PC-3 (cell line): ENCODE data around the gene ANKRD11.

Experiments
- EZH2 ChIP-seq: fragments of 300-600 bp; sonication (generic); IDR thresholded peaks from one replicate; pipeline ENCODE4 v1.6.1; 2017; ENCODE audit warnings: antibody characterized with exemption, mild to moderate bottlenecking, low read length; ENCODE audit not compliant: unreplicated experiment
- EZH2phosphoT487 ChIP-seq: fragments of 300-600 bp; sonication (generic); IDR thresholded peaks from 2 replicates; pipeline ENCODE4 v1.6.1; 2018; ENCODE audit warnings: mild to moderate bottlenecking, antibody characterized with exemption, low read length, borderline replicate concordance
- TF ChIP-seq, protein P1 (sequence below): fragments of 300-600 bp; sonication (generic); conservative IDR thresholded peaks from 2 replicates; pipeline ENCODE4 v1.5.1; 2017; ENCODE audit warnings: antibody characterized with exemption, low read depth, mild to moderate bottlenecking, low read length

- TF ChIP-seq, protein P1, sequence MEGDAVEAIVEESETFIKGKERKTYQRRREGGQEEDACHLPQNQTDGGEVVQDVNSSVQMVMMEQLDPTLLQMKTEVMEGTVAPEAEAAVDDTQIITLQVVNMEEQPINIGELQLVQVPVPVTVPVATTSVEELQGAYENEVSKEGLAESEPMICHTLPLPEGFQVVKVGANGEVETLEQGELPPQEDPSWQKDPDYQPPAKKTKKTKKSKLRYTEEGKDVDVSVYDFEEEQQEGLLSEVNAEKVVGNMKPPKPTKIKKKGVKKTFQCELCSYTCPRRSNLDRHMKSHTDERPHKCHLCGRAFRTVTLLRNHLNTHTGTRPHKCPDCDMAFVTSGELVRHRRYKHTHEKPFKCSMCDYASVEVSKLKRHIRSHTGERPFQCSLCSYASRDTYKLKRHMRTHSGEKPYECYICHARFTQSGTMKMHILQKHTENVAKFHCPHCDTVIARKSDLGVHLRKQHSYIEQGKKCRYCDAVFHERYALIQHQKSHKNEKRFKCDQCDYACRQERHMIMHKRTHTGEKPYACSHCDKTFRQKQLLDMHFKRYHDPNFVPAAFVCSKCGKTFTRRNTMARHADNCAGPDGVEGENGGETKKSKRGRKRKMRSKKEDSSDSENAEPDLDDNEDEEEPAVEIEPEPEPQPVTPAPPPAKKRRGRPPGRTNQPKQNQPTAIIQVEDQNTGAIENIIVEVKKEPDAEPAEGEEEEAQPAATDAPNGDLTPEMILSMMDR = no peak
- TF ChIP-seq EZH2 = no peak
- no peak for TF ChIP-seq EZH2phosphoT487
These were observed 214.3 kb downstream of the ANKRD11 start for GRCh38 chr16:89275837-89276720.
